HepG2 (cell line): ENCODE data around the gene CDC14C. TPM values are rescaled to one million over a fixed set of nuclear protein-coding genes. Genes with fewer than 3 reads are reported as not detected.

Experiments used
- ATAC-seq: fragments of 200-7000 bp; cut with Tn5 transposase; 3 replicates; pipeline ENCODE4 v1.9.1; 2020; ENCODE audit warnings: mild to moderate bottlenecking, moderate library complexity
- BruUV-seq: library from RNA; stranded (reverse); fragments of 400-500 nt; replicated peaks from 2 replicates; lab custom pipeline; 2021; lab: Mats Ljungman, UMichigan
- CTCF ChIA-PET: fragments of 300-600 bp; formaldehyde crosslinking; extraction: SDS; loops from one replicate; lab custom pipeline; 2021; ENCODE audit warnings: low total read pairs, inconsistent platforms, low intra/inter-chr PET ratio; lab: Yijun Ruan, JAX
- POLR2A ChIA-PET: fragments of 350-600 bp; sonication (Branson Sonifier 250); formaldehyde crosslinking; loops from one replicate; lab custom pipeline; 2020; ENCODE audit warnings: antibody characterized with exemption, inconsistent platforms; lab: Yijun Ruan, JAX
- DNase-seq: peaks from one replicate; pipeline ENCODE4 v3.0.0-alpha.2; 2015; ENCODE audit warnings: low spot score
- FAIRE-seq: peaks from 3 replicates; lab custom pipeline; 2011; peaks lifted over from hg19 to GRCh38; lab: Jason Lieb, UNC
- H2AFZ ChIP-seq: one replicate; pipeline ENCODE4 v1.6.1; 2011; ENCODE audit warnings: low read length, inconsistent platforms
- H3K27ac ChIP-seq: fragments of 300-600 bp; 3 replicates; pipeline ENCODE4 v1.8.0; 2011; ENCODE audit warnings: mixed run types, mild to moderate bottlenecking, mixed read lengths, low read length, inconsistent platforms; ENCODE audit not compliant: insufficient read depth; ENCODE audit errors: extremely low read length
- H3K27me3 ChIP-seq, 2 experiments: fragments of 200-600 bp in 1 of 2; 2 replicates in 1 of 2; 3 replicates in 1 of 2; pipeline versions ENCODE4 v1.6.0 to v1.8.0; 2011; ENCODE audit warnings: low read length in 2 of 2, mild to moderate bottlenecking in 2 of 2, moderate library complexity in 2 of 2, inconsistent platforms in 1 of 2; ENCODE audit not compliant: insufficient read depth in 2 of 2, control insufficient read depth in 1 of 2
- H3K36me3 ChIP-seq, 2 experiments: fragments of 200-600 bp in 1 of 2; replicated peaks in 1 of 2; 2 replicates in 1 of 2; 3 replicates in 1 of 2; pipeline versions ENCODE4 v1.5.1 to v1.8.0; 2011; ENCODE audit warnings: low read length in 2 of 2, inconsistent platforms in 1 of 2; ENCODE audit not compliant: insufficient read depth in 2 of 2, control insufficient read depth in 1 of 2
- H3K4me1 ChIP-seq: 2 replicates; pipeline ENCODE4 v1.5.1; 2012; ENCODE audit warnings: low read length, inconsistent platforms; ENCODE audit not compliant: insufficient read depth
- H3K4me2 ChIP-seq: 2 replicates; pipeline ENCODE4 v1.6.0; 2011; ENCODE audit warnings: low read depth, low read length, inconsistent platforms
- H3K4me3 ChIP-seq, 3 experiments: fragments of 200-600 bp in 1 of 3; sonication (generic), shearing (Covaris generic) in 1 of 3; replicated peaks in 1 of 3; 2 replicates each; pipeline ENCODE4 v1.5.1; 2011 to 2016; ENCODE audit warnings: low read length in 3 of 3, inconsistent platforms in 2 of 3, low read depth in 2 of 3, mild to moderate bottlenecking in 2 of 3, control low read depth in 1 of 3, mixed read lengths in 1 of 3; ENCODE audit not compliant: insufficient read depth in 1 of 3
- H3K79me2 ChIP-seq: one replicate; pipeline ENCODE4 v1.6.1; 2011; ENCODE audit warnings: low read length, inconsistent platforms; ENCODE audit not compliant: insufficient read depth
- H3K9ac ChIP-seq: 2 replicates; pipeline ENCODE4 v1.6.0; 2011; ENCODE audit warnings: mild to moderate bottlenecking, low read depth, low read length, inconsistent platforms; ENCODE audit not compliant: insufficient read depth
- H3K9me3 ChIP-seq: 2 replicates; pipeline ENCODE4 v1.5.1; 2012; ENCODE audit warnings: mild to moderate bottlenecking, low read length
- H4K20me1 ChIP-seq: 2 replicates; pipeline ENCODE4 v1.6.0; 2011; ENCODE audit warnings: inconsistent platforms, mild to moderate bottlenecking, low read length, moderate library complexity; ENCODE audit not compliant: insufficient read depth
- HNRNPK ChIP-seq: fragments of 200-400 bp; formaldehyde crosslinking; IDR thresholded peaks from 2 replicates; pipeline ENCODE4 v1.6.1; 2018; ENCODE audit warnings: low read length, low read depth, moderate library complexity, mild to moderate bottlenecking; ENCODE audit not compliant: poor library complexity, severe bottlenecking
- HNRNPUL1 ChIP-seq: fragments of 200-400 bp; formaldehyde crosslinking; IDR thresholded peaks from 2 replicates; pipeline ENCODE4 v1.6.1; 2017; ENCODE audit warnings: low read depth, mild to moderate bottlenecking, low read length, moderate library complexity
- ISL2 ChIP-seq: sonication (generic); formaldehyde crosslinking; IDR thresholded peaks from 2 replicates; pipeline ENCODE4 v1.5.0; 2020; ENCODE audit warnings: missing genetic modification reagents
- KLF6 ChIP-seq: IDR thresholded peaks from 2 replicates; pipeline ENCODE4 v1.8.0; 2016; ENCODE audit warnings: missing biosample characterization, missing genetic modification reagents
- MAFF ChIP-seq: IDR thresholded peaks from 2 replicates; pipeline ENCODE4 v1.6.1; 2011; ENCODE audit warnings: low read depth, low read length, improper control_type of control experiment
- MIXL1 ChIP-seq: IDR thresholded peaks from 2 replicates; pipeline ENCODE4 v1.6.1; 2016
- MXD4 ChIP-seq: IDR thresholded peaks from 2 replicates; pipeline ENCODE4 v1.6.1; 2016; ENCODE audit warnings: mild to moderate bottlenecking, missing biosample characterization, missing genetic modification reagents
- ONECUT2 ChIP-seq: sonication (generic); formaldehyde crosslinking; IDR thresholded peaks from 2 replicates; pipeline ENCODE4 v1.4.0; 2020; ENCODE audit warnings: missing genetic modification reagents
- PCBP1 ChIP-seq: fragments of 200-400 bp; formaldehyde crosslinking; IDR thresholded peaks from 2 replicates; pipeline ENCODE4 v1.6.1; 2017; ENCODE audit warnings: mild to moderate bottlenecking, low read depth, low read length, borderline replicate concordance
- TAF1 ChIP-seq: sonication (generic); formaldehyde crosslinking; IDR thresholded peaks from 2 replicates; pipeline ENCODE4 v1.4.0; 2020; ENCODE audit warnings: missing genetic modification reagents
- TARDBP ChIP-seq: sonication (generic); formaldehyde crosslinking; IDR thresholded peaks from 2 replicates; pipeline ENCODE4 v1.8.0; 2022; ENCODE audit warnings: mild to moderate bottlenecking, missing genetic modification reagents
- THAP8 ChIP-seq: sonication (generic); formaldehyde crosslinking; IDR thresholded peaks from 2 replicates; pipeline ENCODE4 v1.5.1; 2020; ENCODE audit warnings: missing genetic modification reagents, mild to moderate bottlenecking, borderline replicate concordance
- ZFP37 ChIP-seq: sonication (generic); formaldehyde crosslinking; IDR thresholded peaks from 2 replicates; pipeline ENCODE4 v1.4.0; 2020; ENCODE audit warnings: missing genetic modification reagents, borderline replicate concordance
- ZKSCAN5 ChIP-seq: sonication (generic); formaldehyde crosslinking; IDR thresholded peaks from 2 replicates; pipeline ENCODE4 v1.5.1; 2020; ENCODE audit warnings: mild to moderate bottlenecking, missing genetic modification reagents
- ZNF138 ChIP-seq: sonication (generic); formaldehyde crosslinking; IDR thresholded peaks from 2 replicates; pipeline ENCODE4 v1.5.0; 2020; ENCODE audit warnings: mild to moderate bottlenecking, low read depth, missing genetic modification reagents
- ZNF143 ChIP-seq: sonication (generic); formaldehyde crosslinking; IDR thresholded peaks from 2 replicates; pipeline ENCODE4 v1.4.0; 2020; ENCODE audit warnings: missing genetic modification reagents
- ZNF326 ChIP-seq: sonication (generic); formaldehyde crosslinking; IDR thresholded peaks from 2 replicates; pipeline ENCODE4 v1.4.0; 2020; ENCODE audit warnings: missing genetic modification reagents, borderline replicate concordance
- ZNF557 ChIP-seq: sonication (generic); formaldehyde crosslinking; IDR thresholded peaks from 2 replicates; pipeline ENCODE4 v1.4.0; 2020; ENCODE audit warnings: missing genetic modification reagents
- ZNF746 ChIP-seq: sonication (generic); formaldehyde crosslinking; IDR thresholded peaks from 2 replicates; pipeline ENCODE4 v1.8.0; 2022; ENCODE audit warnings: mild to moderate bottlenecking, missing genetic modification reagents
- ZNF784 ChIP-seq: sonication (generic); formaldehyde crosslinking; IDR thresholded peaks from 2 replicates; pipeline ENCODE4 v1.5.1; 2020; ENCODE audit warnings: missing genetic modification reagents, mild to moderate bottlenecking, borderline replicate concordance
- WGBS: methylation state at CpG from one replicate; pipeline ENCODE4 v1.1.6; 2017; ENCODE audit warnings: low lambda C conversion rate; 5-methylcytosine and 5-hydroxymethylcytosine counted together
- in situ Hi-C: cut with HindIII; loops from 2 replicates; pipeline ENCODE4 v1.10.0; 2017; ENCODE audit warnings: low pct_unique_long_range_greater_than_20kb; ENCODE audit not compliant: extremely low pct_ligation_motif_present
- intact Hi-C: fragments of 100-400 bp; cut with micrococcal nuclease; formaldehyde crosslinking; loops from one replicate; pipeline ENCODE4 v1.10.0; 2022; ENCODE audit not compliant: unreplicated experiment
- polyA plus RNA-seq, 8 experiments: library from polyadenylated mRNA; depleted of rRNA in 3 of 8; stranded (reverse) in 7 of 8; unstranded in 1 of 8; fragments of >200 nt; fragmentation: Illumina TruSeq in 4 of 8; extraction: Trizol in 4 of 8; gene quantifications; 2 replicates each; pipeline versions ENCODE4 v1.2.1 to v1.2.3, GENCODE V29; 2011 to 2016; ENCODE audit warnings: low read depth in 4 of 8, missing spikeins in 1 of 8, mixed read lengths in 1 of 8; ENCODE audit not compliant: insufficient read depth in 1 of 8
- total RNA-seq, 5 experiments: library from RNA; depleted of rRNA; stranded (reverse); fragments of >200 nt; fragmentation: Illumina TruSeq; extraction: Trizol; gene quantifications; 2 replicates each; pipeline ENCODE4 v1.2.3, GENCODE V29; 2016; ENCODE audit warnings: low read depth in 1 of 5

The CDC14C gene
- total and polyA plus RNA-seq, 2 of the 13 experiments (the other 11 are each of a cell fraction or from before 2014, with no cell fraction given) = 0.09 TPM; not detected in 1

GRCh38 chr7:48880851-48881250 lies 43.5 kb upstream of the CDC14C start:
- no peak for TF ChIP-seq ZNF143 (CRISPR knock-in tag)
- TF ChIP-seq TARDBP = no peak
- TF ChIP-seq MAFF = no peak
- no peak for TF ChIP-seq ZNF326 (CRISPR knock-in tag)
- TF ChIP-seq MIXL1 (CRISPR knock-in tag) = no peak
- TF ChIP-seq MXD4 (CRISPR knock-in tag) = no peak
- TF ChIP-seq TAF1 (CRISPR knock-in tag) = no peak
- no peak for TF ChIP-seq ZNF557
- FAIRE-seq (no peak), ATAC-seq (no peak), DNase-seq (no peak)
- Histone ChIP-seq H3K4me3 (no peak overlapping the region), H3K36me3 (no peaks in the 10 kb centered on the region), H2AFZ (no peak overlapping the region), H3K79me2 (no peaks in the 10 kb centered on the region), H3K27ac (no peak overlapping the region), H3K4me1 (no peaks in the 10 kb centered on the region), H3K9me3 (no peaks in the 10 kb centered on the region), H3K4me2 (no peak overlapping the region), H3K27me3 (no peaks in the 10 kb centered on the region), H3K9ac (no peak overlapping the region), H4K20me1 (no peaks in the 10 kb centered on the region)
- BruUV-seq = no TSS peak
- WGBS = 0% methylated on average over 2 of the region's 2 CpGs
- in situ Hi-C loops = no loop called here
- CTCF ChIA-PET = no interaction called here
- POLR2A ChIA-PET = no interaction called here
- intact Hi-C loops = no loop called here

- H3K79me2 ChIP-seq = no peaks in the 10 kb centered on the region
- H3K9me3 ChIP-seq = no peaks in the 10 kb centered on the region
- no peak overlapping the region for H3K27ac ChIP-seq
- 0% methylated on average over 2 of the region's 2 CpGs for WGBS
- H3K4me1 ChIP-seq = no peaks in the 10 kb centered on the region
- FAIRE-seq (no peak), ATAC-seq (no peak), DNase-seq (no peak)
- H3K4me2 ChIP-seq = no peak overlapping the region
- CTCF ChIA-PET = no interaction called here
- BruUV-seq = no TSS peak
- no peaks in the 10 kb centered on the region for H3K36me3 ChIP-seq
- no peak overlapping the region for H2AFZ ChIP-seq
- POLR2A ChIA-PET = no interaction called here
- no peak overlapping the region for H3K9ac ChIP-seq
- H4K20me1 ChIP-seq = no peaks in the 10 kb centered on the region
- H3K4me3 ChIP-seq = no peak overlapping the region
- in situ Hi-C loops (no loop called here), intact Hi-C loops (no loop called here)
- H3K27me3 ChIP-seq = no peaks in the 10 kb centered on the region
- TF ChIP-seq ISL2 (no peak), ZNF746 (no peak), HNRNPUL1 (no peak), ZNF784 (CRISPR knock-in tag) (no peak), ZKSCAN5 (CRISPR knock-in tag) (no peak), ZFP37 (CRISPR knock-in tag) (no peak), PCBP1 (no peak), KLF6 (no peak), HNRNPK (no peak), ONECUT2 (CRISPR knock-in tag) (no peak), ZNF138 (CRISPR knock-in tag) (no peak), THAP8 (CRISPR knock-in tag) (no peak)
Observed at GRCh38 chr7:48887500-48887899, 36.8 kb upstream of the CDC14C start.
